HEK293T (cell line): Measurements from ENCODE around the gene RPTOR.

Experiments
- ARNT ChIP-seq: fragments of 450-650 bp; IDR thresholded peaks from 2 replicates; pipeline ENCODE4 v1.6.1; 2017; ENCODE audit warnings: mild to moderate bottlenecking
- BHLHE40 ChIP-seq: fragments of 450-650 bp; IDR thresholded peaks from 2 replicates; pipeline ENCODE4 v1.6.1; 2016; ENCODE audit warnings: mild to moderate bottlenecking, moderate library complexity, borderline replicate concordance
- FOXM1 ChIP-seq: fragments of 450-650 bp; IDR thresholded peaks from 2 replicates; pipeline ENCODE4 v1.6.1; 2017; ENCODE audit warnings: mild to moderate bottlenecking, borderline replicate concordance
- LEF1 ChIP-seq: fragments of 450-650 bp; IDR thresholded peaks from 2 replicates; pipeline ENCODE4 v1.6.1; 2017; ENCODE audit warnings: mild to moderate bottlenecking, borderline replicate concordance
- ZNF384 ChIP-seq: fragments of 450-650 bp; IDR thresholded peaks from 2 replicates; pipeline ENCODE4 v1.6.1; 2016

DNA sequence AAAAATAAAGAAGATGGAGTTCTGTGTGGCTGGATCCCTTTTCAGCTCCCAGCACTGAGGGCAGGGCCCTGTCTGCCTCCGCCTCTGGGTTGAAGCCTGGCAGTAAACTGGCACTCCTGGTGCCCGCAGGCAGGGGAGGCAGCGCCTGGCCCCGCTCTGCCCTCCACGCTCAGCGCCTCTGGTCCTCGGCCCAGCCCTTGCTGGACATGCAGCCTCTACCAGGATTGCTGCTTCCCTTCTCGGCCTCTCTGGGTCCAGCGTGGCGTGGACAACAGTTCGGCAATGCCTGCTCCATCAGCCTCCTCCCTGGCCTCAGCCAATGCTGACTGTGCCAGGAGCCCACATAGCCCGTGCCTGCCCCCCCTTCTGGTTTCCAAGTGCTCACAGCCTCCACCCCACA, 362.6 kb downstream of the RPTOR start:
- TF ChIP-seq BHLHE40 (no peak), ZNF384 (no peak), FOXM1 (no peak), LEF1 (no peak), ARNT (no peak)
